Stimulated activated CD8-positive, alpha-beta memory T cell treated with anti-CD3 and anti-CD28 coated beads, Interleukin-12 subunit alpha, Interleukin-12 subunit beta, amount 100 ng/mL, for 4 hours (primary cell): ENCODE results near the gene SARDH.

Experiments used
- DNase-seq: peaks from one replicate; pipeline ENCODE4 v3.0.0-alpha.2; 2020; ENCODE audit warnings: low read depth

SARDH gene

GRCh38 chr9:133702798-133703590 is 35.2 kb downstream of the SARDH start:
- no peak for DNase-seq

GRCh38 chr9:133701981-133702797 is 36.0 kb downstream of the SARDH start:
- peak; percentile 49 for DNase-seq

GRCh38 chr9:133701321-133701980 is 36.7 kb downstream of the SARDH start:
- DNase-seq = peak; percentile 37

GRCh38 chr9:133700819-133701320 is 37.3 kb downstream of the SARDH start:
- DNase-seq = no peak

GRCh38 chr9:133699546-133699945 is 38.6 kb downstream of the SARDH start:
- no peak for DNase-seq

GRCh38 chr9:133696071-133696472 is 42.1 kb downstream of the SARDH start:
- no peak for DNase-seq

GRCh38 chr9:133694686-133695085 is 43.5 kb downstream of the SARDH start:
- DNase-seq = no peak

- no peak for DNase-seq
Measured at GRCh38 chr9:133693703-133694529, 44.2 kb downstream of the SARDH start.

GRCh38 chr9:133693116-133693515 is 45.0 kb downstream of the SARDH start:
- DNase-seq = no peak

GRCh38 chr9:133692364-133692985 is 45.7 kb downstream of the SARDH start:
- no peak for DNase-seq

- no peak for DNase-seq
Measured at GRCh38 chr9:133691626-133692363, 46.4 kb downstream of the SARDH start.

- DNase-seq = no peak
Measured at GRCh38 chr9:133691191-133691590, 47.0 kb downstream of the SARDH start.

GRCh38 chr9:133690081-133690561 is 48.0 kb downstream of the SARDH start:
- DNase-seq = no peak

- DNase-seq = no peak
Measured at GRCh38 chr9:133689151-133689763, 48.9 kb downstream of the SARDH start.

- DNase-seq = no peak
Measured at GRCh38 chr9:133687856-133688761, 50.0 kb downstream of the SARDH start.

- DNase-seq = no peak
Measured at GRCh38 chr9:133686642-133687575, 51.2 kb downstream of the SARDH start.
